Measurements from ENCODE around the gene KLF18.

DNA sequence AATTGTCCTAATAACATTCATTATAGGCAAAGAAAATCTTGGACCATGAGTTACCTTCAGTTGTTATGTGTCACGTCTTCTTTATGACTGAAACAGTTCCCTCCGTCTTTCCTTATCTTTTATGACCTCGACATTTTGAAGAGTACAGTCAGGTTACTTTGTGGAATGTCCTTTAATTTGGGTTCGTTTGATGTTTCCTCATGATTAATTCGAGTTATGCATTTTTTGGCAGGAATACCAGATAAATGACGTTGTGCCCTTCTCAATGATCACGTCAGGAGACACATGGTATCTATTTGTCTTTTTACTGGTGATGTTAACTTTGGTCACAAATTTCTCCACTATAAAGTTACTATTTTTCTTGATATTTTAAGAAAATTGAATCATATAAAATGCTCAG, 40.1 kb downstream of the KLF18 start:
- TF ChIP-seq EP300 (IDR thresholded peaks at IDR 0.05) (no peak), POLR2A (IDR thresholded peaks at IDR 0.05; ENCODE audit: low read length) (no peak), ESRRA (IDR thresholded peaks at IDR 0.05; ENCODE audit: borderline replicate concordance, low read length) (no peak), MYC (IDR thresholded peaks at IDR 0.05; ENCODE audit: borderline replicate concordance, low read length) (no peak), ZC3H11A (IDR thresholded peaks at IDR 0.05) (no peak), RAD21 (conservative IDR thresholded peaks at IDR 0.05 in 1 of 2, IDR thresholded peaks at IDR 0.05 in 1 of 2) (no peak), BHLHE40 (IDR thresholded peaks at IDR 0.05; ENCODE audit: low read depth, low read length) (no peak), MAZ (IDR thresholded peaks at IDR 0.05; ENCODE audit: borderline replicate concordance, low read depth, low read length) (no peak), FOSL2 (IDR thresholded peaks at IDR 0.05) (no peak), FOSL2 (CRISPR knock-in tag; IDR thresholded peaks at IDR 0.05) (no peak), ATOH8 (CRISPR knock-in tag; IDR thresholded peaks at IDR 0.05; ENCODE audit: low read depth) (no peak), BCL3 (IDR thresholded peaks at IDR 0.05) (no peak)
- TF ChIP-seq, protein P1, sequence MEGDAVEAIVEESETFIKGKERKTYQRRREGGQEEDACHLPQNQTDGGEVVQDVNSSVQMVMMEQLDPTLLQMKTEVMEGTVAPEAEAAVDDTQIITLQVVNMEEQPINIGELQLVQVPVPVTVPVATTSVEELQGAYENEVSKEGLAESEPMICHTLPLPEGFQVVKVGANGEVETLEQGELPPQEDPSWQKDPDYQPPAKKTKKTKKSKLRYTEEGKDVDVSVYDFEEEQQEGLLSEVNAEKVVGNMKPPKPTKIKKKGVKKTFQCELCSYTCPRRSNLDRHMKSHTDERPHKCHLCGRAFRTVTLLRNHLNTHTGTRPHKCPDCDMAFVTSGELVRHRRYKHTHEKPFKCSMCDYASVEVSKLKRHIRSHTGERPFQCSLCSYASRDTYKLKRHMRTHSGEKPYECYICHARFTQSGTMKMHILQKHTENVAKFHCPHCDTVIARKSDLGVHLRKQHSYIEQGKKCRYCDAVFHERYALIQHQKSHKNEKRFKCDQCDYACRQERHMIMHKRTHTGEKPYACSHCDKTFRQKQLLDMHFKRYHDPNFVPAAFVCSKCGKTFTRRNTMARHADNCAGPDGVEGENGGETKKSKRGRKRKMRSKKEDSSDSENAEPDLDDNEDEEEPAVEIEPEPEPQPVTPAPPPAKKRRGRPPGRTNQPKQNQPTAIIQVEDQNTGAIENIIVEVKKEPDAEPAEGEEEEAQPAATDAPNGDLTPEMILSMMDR (IDR thresholded peaks at IDR 0.05), result no peak

All from A549 (cell line).